Kidney (tissue), 14 donors: ENCODE results near the gene MOXD1. TPM values are rescaled to one million over a fixed set of nuclear protein-coding genes. Genes with fewer than 3 reads are reported as not detected.

Experiments used
- DNase-seq, 5 donors: peaks; one replicate each; pipeline ENCODE4 v3.0.0-alpha.2; 2013 to 2020
- FAIRE-seq: peaks from 2 replicates; lab custom pipeline; 2012; peaks lifted over from hg19 to GRCh38; lab: Jason Lieb, UNC
- H3K27ac ChIP-seq, 2 donors: one replicate each; pipeline ENCODE4 v1.7.0; 2013; ENCODE audit warnings: low read depth in 2 of 2, low read length in 2 of 2, inconsistent platforms in 1 of 2
- H3K27me3 ChIP-seq: one replicate; pipeline ENCODE4 v1.7.1; 2013; ENCODE audit warnings: low read length, inconsistent platforms; ENCODE audit not compliant: control insufficient read depth, insufficient read depth
- H3K36me3 ChIP-seq, 3 donors: one replicate each; pipeline versions ENCODE4 v1.7.0 to v1.7.1; 2013; ENCODE audit warnings: low read length in 3 of 3, control low read depth in 1 of 3, inconsistent platforms in 1 of 3; ENCODE audit not compliant: insufficient read depth in 3 of 3, control insufficient read depth in 2 of 3
- H3K4me1 ChIP-seq, 3 donors: one replicate each; pipeline versions ENCODE4 v1.7.0 to v1.7.1; 2013; ENCODE audit warnings: low read length in 3 of 3, inconsistent platforms in 1 of 3, low read depth in 1 of 3; ENCODE audit not compliant: control insufficient read depth in 2 of 3, insufficient read depth in 2 of 3
- H3K4me3 ChIP-seq, 3 donors: one replicate each; pipeline versions ENCODE4 v1.7.0 to v1.8.1; 2013; ENCODE audit warnings: low read length in 3 of 3, control low read depth in 1 of 3, inconsistent platforms in 1 of 3
- H3K9ac ChIP-seq, 3 donors: one replicate each; pipeline versions ENCODE4 v1.7.0 to v1.7.1; 2013; ENCODE audit warnings: low read length in 3 of 3, control low read depth in 1 of 3, inconsistent platforms in 1 of 3
- H3K9me3 ChIP-seq, 3 donors: one replicate each; pipeline versions ENCODE4 v1.7.0 to v1.7.1; 2013; ENCODE audit warnings: low read length in 3 of 3, control low read depth in 1 of 3, inconsistent platforms in 1 of 3; ENCODE audit not compliant: control insufficient read depth in 2 of 3, insufficient read depth in 1 of 3
- intact Hi-C: fragments of 100-400 bp; cut with DNase I; formaldehyde crosslinking; loops from one replicate; pipeline ENCODE4 v1.11.1; 2022
- polyA plus RNA-seq: library from polyadenylated mRNA; stranded (reverse); fragments of 350-450 nt; fragmentation: Illumina TruSeq; extraction: RNeasy Lipid Tissue Mini Kit (QIAGEN cat#74804); gene quantifications from one replicate; pipeline ENCODE4 v1.2.3, GENCODE V29; 2014; ENCODE audit warnings: low read depth, low replicate concordance; ENCODE audit not compliant: insufficient read depth
- total RNA-seq: library from RNA; stranded (reverse); fragmentation: NEBNext Ultra II Directional; extraction: Animal tissue kit (Norgen Biotek cat#: 25700); gene quantifications from one replicate; pipeline ENCODE4 v1.2.1, GENCODE V29; 2021
- TF ChIP-seq, protein P1 (sequence below): IDR thresholded peaks from 3 replicates; pipeline ENCODE4 v1.5.1; 2012; ENCODE audit warnings: mild to moderate bottlenecking, moderate library complexity, borderline replicate concordance; ENCODE audit not compliant: insufficient read depth; ENCODE audit errors: extremely low read depth
- donor health status: control.
- donor health status: control.
- donor health status: control.
- donor health status: control.
- donor health status: control.
- donor health status: DM: yes; HTN: yes; CAD: no.
- donor health status: Normal renal cell carcinoma (clear cell type).

Gene MOXD1
- total and polyA plus RNA-seq, 2 donors from 2014 or later, result 11.6 to 35.9 TPM

DNA sequence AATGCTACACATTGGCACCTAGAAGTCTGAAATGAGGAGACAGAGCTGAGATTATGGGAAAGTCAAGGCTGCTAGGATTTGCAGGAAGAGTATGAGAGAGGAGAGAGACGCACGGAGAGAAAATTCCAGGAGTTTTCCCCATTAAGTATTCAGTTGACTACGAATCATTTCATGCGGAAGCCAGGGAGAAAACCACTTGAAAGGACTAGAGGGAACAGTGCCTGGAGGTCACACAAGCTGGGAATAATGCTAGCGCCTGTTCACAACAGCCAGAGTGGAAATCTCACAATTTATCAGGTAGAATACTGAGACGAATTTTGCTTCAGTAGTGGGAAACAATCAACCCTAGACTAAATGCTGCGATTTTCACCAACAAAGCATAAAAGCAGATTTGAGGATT lies 118.6 kb downstream of the MOXD1 start:
- intact Hi-C loops, result loop anchor here (10.0 kb wide), 1 partner anchor 202 kb away; no protein-coding TSS in a partner anchor
- Histone ChIP-seq H3K27me3 (no peaks in the 10 kb centered on the region), H3K36me3 (no peaks in the 10 kb centered on the region), H3K9ac (no peak overlapping the region), H3K27ac (no peak overlapping the region), H3K4me1 (no peaks in the 10 kb centered on the region), H3K4me3 (no peak overlapping the region), H3K9me3 (no peaks in the 10 kb centered on the region)
- no peak for DNase-seq
- no peak for FAIRE-seq
- TF ChIP-seq, protein P1, sequence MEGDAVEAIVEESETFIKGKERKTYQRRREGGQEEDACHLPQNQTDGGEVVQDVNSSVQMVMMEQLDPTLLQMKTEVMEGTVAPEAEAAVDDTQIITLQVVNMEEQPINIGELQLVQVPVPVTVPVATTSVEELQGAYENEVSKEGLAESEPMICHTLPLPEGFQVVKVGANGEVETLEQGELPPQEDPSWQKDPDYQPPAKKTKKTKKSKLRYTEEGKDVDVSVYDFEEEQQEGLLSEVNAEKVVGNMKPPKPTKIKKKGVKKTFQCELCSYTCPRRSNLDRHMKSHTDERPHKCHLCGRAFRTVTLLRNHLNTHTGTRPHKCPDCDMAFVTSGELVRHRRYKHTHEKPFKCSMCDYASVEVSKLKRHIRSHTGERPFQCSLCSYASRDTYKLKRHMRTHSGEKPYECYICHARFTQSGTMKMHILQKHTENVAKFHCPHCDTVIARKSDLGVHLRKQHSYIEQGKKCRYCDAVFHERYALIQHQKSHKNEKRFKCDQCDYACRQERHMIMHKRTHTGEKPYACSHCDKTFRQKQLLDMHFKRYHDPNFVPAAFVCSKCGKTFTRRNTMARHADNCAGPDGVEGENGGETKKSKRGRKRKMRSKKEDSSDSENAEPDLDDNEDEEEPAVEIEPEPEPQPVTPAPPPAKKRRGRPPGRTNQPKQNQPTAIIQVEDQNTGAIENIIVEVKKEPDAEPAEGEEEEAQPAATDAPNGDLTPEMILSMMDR, result no peak

DNA sequence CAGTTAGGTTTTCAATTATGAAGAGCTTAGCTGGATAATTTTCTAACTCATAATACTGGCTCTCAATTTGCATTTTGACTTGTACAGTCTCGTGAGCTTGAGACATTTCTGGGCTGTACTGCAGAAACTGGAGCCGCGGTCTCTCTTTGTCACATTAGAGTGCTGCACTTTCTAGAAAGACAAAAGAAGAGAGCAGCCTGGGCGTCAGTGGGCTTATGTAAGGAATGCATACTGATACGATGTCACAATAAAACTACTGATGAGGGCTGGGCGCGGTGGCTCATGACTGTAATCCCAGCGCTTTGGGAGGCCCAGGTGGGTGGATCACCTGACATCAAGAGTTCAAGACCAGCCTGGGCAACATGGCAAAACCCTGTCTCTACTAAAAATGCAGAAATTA lies 120.8 kb downstream of the MOXD1 start:
- no peaks in the 10 kb centered on the region for H3K27me3 ChIP-seq
- no peak for FAIRE-seq
- H3K27ac ChIP-seq, result no peak overlapping the region
- no peaks in the 10 kb centered on the region for H3K9me3 ChIP-seq
- no peak for DNase-seq
- H3K36me3 ChIP-seq, result no peaks in the 10 kb centered on the region
- no peak overlapping the region for H3K9ac ChIP-seq
- intact Hi-C loops, result loop anchor here (10.0 kb wide), 1 partner anchor 204 kb away; no protein-coding TSS in a partner anchor
- no peaks in the 10 kb centered on the region for H3K4me1 ChIP-seq
- TF ChIP-seq, protein P1, result no peak
- no peak overlapping the region for H3K4me3 ChIP-seq

DNA sequence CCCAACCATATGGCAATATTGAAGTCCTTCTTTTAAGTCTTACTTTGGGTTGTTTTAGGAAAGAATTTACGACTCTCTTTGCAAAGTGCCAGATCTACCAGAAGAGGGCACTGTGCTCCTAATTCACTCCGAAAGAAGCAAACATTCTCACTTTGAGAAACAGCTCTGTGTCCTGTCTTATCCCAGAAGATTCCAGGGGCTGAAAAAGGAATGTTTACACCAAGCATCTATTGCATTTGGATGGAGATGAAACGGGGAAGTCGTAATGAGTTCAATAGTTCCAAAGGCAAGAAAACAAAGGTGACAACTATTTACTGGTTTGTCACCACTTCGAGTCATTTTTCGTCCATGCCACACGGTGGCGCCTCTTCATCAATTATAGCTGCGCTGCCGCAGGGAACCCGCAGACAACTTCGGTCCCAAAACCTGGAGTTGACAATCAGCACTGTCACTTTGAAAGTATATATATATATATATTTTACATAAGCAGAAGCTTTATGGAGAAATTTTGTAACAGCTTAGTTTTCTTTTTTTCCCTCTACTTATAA lies 121.6 kb downstream of the MOXD1 start:
- Histone ChIP-seq H3K9me3 (no peaks in the 10 kb centered on the region), H3K36me3 (no peaks in the 10 kb centered on the region), H3K27me3 (no peaks in the 10 kb centered on the region), H3K4me1 (no peaks in the 10 kb centered on the region), H3K4me3 (peak overlapping the region; percentile 61 to 95 (median 90)), H3K9ac (peak overlapping the region; percentile 43 to 93 (median 60)), H3K27ac (no peak overlapping the region)
- FAIRE-seq (peak; percentile 90), DNase-seq (peak; percentile 70 to 90 (median 77))
- intact Hi-C loops, result loop anchor here (10.0 kb wide), 1 partner anchor 205 kb away; no protein-coding TSS in a partner anchor
- TF ChIP-seq, protein P1, result peak; percentile 78
